ENCODE measurements around the gene KRT15.

KRT15 gene

DNA sequence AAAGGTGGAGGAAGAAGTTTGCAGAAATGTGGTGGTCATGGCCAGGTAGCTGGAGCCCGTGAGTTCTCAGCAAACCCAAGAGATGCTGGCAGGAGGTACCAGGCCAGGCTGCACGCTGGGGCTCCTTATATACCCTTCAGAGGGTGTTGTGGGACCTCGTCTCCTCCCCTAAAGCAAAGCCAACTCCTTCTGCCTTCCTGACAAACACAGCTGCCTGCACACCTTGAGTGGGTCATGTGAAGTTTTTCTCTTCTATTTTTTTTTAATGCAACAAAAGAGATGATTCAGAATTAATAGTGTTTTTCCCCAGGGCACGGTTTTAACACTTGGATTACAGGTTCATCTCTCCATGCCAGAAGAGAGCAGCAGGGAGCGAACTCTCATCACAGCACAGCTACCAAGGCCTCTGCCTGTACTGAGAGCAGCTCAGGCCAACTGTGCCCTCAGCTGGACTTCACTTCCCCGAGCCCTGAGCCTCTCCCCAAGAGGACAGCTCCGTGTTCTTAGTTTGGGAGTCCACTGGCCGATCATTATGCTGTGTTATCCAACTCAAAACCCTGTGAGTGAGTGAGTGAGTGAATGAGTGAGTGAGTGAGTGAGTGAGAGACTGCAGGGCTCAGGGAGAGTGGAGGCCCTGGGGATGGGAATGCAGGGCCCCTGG, at the start of gene KRT15:
Gene KRT15 (minus strand): TSS at position 102 of the 661 bp plus-strand sequence. CDS start 63 bp downstream, at position 39.
- no peak for DNase-seq (ENCODE audit: low read depth, low spot score)

- no peak for DNase-seq (ENCODE audit: low read depth, low spot score)
These were observed 48.6 kb upstream of the KRT15 start for GRCh38 chr17:41567317-41567716.

DNA sequence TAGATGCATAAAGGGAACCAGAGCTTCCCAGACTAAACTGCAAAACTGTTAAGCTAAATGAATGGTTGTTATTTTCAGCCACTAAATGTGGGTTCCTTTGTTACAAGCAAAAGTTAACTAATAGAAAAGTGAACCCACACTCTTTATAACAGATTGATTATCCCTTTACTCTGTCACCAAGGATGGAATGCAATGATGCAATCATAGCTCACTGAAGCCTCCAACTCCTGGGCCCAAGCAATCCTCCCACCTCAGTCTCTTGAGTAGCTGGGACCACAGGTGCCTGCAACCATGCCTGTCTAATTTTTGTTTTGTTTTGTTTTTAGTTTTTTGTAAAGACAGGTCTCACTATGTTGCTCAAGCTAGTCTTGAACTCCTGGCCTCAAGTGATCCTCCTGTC, 46.6 kb upstream of the KRT15 start:
- DNase-seq (ENCODE audit: low read depth, low spot score) = no peak

DNA sequence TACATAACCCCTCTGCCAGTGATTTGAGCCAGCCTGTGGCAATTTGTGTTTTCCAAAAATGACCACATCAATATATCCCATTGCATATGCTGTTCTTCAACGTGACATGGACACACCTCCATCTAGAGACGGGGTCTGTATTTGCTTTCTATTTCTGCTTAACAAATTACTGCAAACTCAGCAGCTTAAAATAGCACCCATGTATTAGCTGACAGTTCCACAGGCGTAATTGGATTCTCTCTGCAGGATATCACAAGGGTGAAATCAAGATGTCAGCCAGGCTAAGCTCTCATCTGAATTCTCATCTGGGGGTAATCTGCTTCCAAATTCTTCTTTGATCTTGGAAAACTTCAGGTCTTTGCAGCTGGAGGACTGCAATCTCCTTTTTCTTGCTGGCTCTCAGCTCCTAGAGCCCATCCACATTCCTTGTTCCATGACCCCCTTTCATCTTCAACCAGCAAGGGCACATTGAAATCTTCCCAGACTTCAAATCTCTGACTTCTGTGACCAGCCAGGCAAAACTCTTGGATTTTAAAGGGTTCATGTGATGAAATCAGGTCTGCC, 45.0 kb upstream of the KRT15 start:
- DNase-seq (ENCODE audit: low read depth, low spot score) = no peak

DNA sequence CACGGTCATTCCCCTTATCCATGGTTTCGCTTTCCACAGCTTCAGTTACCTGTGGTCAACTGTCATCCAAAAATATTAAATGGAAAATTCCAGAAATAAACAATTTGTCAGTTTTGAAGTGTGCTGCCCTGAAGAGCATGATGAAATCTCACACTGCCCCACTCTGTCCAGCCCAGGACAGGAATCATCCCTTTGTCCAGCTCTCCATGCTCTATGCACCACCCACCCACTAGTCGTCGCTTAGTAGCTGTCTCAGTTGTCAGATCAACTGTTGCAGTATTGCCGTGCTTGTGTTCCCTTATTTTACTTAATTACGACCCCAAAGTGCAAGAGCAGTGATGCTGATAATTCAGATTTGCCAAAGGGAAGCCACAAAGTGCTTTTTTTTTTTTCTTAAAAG, 42.9 kb upstream of the KRT15 start:
- DNase-seq (ENCODE audit: low read depth, low spot score) = no peak

GRCh38 chr17:41559548-41559947, 40.9 kb upstream of the KRT15 start:
- DNase-seq (ENCODE audit: low read depth, low spot score) = no peak

DNA sequence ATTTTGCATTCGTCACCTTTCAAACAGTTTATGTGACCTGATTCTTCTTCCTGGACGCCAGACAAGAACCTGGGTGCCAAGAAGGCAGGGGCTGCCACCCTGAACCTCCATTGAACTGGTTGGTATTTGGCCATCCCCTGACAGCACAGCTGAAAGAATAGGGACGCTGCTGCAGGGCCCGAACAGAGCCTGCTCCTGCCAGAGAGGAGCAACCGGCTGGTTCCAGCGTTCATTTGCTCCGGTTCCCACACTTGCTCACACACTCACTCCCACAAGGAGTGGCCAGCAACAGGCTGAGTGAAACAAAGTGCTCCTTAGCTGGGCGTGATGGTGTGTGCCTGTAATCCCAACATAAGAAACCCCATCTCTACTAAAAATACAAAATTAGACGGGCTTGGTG, 38.2 kb upstream of the KRT15 start:
- DNase-seq (ENCODE audit: low read depth, low spot score) = no peak

- DNase-seq (ENCODE audit: low read depth, low spot score) = no peak
These were observed 37.6 kb upstream of the KRT15 start for GRCh38 chr17:41556306-41556705.

- DNase-seq (ENCODE audit: low read depth, low spot score) = no peak
These were observed 36.6 kb upstream of the KRT15 start for GRCh38 chr17:41555105-41555887.

DNA sequence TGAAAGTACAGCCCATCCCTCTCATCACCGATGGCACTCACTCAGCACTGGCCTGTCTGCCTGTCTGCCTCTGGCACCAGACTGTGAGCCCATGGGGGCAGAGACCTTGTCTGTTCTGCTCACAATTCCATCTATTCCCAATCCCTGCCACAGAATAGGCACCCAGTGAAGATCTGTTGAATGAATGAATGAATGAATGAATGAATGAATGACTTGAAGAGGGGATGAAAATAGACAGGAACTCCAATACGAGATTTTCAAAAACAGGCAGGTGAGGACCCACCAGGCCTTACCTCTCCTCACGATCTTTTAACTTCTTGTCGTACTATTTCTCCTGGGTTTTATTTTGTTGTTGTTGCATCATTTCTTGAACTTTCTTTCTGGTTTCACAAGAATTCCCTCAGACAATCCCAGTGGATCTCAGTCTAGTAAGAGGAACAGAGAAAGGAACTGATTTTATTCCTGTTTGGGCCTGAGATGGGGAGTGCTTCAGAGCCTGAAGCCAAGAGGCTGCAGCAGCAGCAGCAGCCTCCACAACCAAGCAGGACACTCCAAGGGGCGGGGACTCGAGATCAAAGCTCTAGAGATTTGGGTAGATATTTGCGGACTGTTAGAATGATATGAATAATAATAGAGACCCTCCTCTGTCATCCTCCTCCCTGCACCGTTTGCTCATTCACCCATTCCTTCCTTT, 35.4 kb upstream of the KRT15 start:
- no peak for DNase-seq (ENCODE audit: low read depth, low spot score)

GRCh38 chr17:41553176-41553575, 34.5 kb upstream of the KRT15 start:
- no peak for DNase-seq (ENCODE audit: low read depth, low spot score)

DNA sequence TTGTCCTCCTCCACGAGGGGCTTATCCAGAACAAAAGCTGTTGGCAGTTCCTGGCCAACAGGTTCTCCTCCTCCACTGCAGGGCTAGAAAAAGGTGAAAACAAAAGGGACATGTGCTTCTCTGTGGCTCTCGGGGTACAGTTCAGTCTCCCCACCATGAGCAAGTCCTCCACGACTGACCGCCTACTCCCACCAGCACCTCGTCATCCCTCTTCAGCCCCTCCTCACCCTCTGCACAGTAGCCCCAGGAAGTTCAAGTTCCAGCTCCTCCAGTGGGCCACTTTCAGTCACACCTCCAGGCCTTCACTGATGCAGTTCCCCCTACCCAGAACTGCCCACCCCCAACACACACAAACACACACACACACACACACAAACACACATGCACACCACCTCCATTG, 33.8 kb upstream of the KRT15 start:
- no peak for DNase-seq (ENCODE audit: low read depth, low spot score)

DNA sequence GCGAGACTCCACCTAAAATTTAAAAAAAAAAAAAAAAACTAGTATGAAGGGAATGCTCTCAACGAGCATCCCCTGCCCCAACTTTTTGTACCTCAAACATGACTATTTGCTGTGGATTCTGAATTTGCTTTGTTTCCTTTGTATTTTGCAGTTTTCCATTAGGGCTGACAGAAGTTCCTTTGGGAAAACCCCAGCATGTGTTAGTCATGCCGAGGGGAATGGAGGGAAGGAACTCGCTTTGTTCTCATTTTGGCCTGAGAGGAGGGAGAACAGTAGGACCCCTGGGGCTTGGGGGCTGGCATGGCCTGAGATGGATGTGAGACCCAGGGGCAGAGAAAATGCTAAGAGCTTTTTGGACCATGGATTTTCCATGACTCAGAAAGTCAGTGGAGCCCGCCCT, 32.7 kb upstream of the KRT15 start:
- DNase-seq (ENCODE audit: low read depth, low spot score) = no peak

GRCh38 chr17:41549596-41550039, 30.9 kb upstream of the KRT15 start:
- DNase-seq (ENCODE audit: low read depth, low spot score) = no peak

DNA sequence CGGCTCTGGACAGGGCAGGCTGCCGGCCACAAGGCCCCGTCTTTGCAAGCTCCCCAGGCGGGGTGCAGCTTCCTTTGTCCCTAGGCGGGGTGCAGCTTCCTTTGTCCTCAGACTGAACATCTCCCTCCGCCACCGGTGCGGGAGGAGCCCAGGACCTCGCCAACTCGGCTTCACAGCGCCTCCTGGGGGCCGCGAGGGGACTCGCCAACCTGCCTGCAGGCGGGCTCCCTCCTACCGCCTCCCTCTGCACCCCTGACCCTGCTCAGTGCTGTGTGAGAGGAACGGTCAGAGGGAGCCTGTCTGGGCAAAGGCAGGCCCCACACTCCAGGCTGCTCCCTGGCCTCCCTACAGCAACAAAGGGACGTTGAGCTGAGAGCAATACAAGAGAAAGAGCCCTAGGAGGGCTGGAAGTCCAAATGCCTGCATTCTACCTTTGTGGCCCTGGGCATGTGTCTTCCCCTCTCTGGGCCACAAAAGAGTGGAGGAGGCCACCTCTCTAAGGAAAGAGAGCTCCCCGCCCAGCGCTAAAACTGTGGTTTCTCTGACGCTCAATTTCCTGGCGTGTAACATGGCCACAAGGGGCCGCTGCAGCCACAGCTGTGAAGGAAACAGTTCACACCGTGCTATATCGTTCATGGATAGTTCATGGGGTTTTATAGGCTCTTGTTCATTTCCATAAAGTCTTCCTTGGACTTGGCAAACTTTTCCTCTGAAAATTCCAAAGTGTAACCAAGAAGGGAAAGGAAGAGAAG, 30.3 kb upstream of the KRT15 start:
- DNase-seq (ENCODE audit: low read depth, low spot score) = peak; percentile 64

DNA sequence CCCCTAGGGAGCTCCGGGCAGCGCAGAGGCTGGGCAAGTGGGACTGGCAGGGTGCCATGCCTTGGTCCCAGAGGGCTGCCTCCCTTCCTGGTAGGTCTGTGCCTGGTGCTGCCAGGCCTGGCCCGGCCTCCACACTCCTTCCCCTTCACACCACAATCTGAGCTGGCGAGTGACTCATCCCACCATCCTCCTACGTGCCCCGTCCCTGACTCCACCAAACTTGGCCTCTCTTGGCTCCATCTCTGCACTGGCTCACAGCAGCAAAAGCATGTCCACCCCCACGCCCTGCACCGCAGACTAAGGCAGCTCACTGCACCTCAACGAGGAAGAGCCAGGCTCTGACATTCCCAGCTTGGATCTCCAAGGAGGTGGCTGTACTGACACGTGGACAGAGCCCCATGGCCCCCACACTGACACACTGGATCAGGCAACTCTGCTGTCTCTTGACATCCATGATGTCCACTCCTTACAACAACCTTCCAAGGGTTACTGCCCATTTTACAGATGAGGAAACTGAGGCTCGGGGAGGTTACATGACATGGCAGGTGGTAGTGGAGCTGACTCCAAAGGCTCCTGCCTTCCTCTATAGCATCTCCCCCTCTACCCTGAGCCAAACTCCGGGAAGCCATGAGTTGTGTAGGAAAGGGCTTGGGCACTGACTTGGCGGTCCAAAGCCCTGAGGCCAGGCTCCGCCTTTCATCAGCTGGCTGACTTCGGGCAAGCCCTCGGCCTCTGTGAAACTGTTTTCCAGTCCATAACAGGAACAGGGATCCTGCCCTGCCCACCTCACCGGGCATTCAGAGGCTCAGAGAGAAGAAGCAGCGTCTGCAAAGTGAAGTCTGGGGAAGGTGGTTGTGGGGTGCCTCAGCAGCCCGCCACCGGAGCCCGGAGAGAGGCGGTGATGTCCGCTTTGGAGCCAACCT, 29.5 kb upstream of the KRT15 start:
- DNase-seq (ENCODE audit: low read depth, low spot score) = no peak

DNA sequence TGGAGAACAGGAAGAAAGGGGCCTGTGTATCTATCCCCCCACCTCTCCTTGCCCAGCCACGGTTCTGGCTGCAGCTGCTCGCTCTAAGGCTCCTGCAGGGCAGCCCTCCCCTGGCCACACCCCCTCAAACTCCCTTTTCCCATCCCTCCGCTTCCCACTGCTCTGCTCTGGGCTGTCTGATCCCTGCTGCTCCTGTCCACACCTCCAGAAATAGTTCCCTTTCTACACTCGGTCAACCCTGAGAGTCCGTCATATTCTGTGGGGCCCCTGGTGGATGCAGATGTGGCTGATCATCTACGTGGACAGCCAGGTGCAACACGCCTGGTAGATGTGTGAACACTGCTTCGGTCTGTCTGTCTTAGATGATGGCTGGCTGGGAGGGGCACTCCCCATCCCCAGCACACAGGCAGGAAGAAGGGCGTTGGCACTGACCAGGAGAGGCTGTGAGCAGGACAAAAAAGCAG, 28.7 kb upstream of the KRT15 start:
- no peak for DNase-seq (ENCODE audit: low read depth, low spot score)

GRCh38 chr17:41546819-41547218, 28.1 kb upstream of the KRT15 start:
- no peak for DNase-seq (ENCODE audit: low read depth, low spot score)

DNA sequence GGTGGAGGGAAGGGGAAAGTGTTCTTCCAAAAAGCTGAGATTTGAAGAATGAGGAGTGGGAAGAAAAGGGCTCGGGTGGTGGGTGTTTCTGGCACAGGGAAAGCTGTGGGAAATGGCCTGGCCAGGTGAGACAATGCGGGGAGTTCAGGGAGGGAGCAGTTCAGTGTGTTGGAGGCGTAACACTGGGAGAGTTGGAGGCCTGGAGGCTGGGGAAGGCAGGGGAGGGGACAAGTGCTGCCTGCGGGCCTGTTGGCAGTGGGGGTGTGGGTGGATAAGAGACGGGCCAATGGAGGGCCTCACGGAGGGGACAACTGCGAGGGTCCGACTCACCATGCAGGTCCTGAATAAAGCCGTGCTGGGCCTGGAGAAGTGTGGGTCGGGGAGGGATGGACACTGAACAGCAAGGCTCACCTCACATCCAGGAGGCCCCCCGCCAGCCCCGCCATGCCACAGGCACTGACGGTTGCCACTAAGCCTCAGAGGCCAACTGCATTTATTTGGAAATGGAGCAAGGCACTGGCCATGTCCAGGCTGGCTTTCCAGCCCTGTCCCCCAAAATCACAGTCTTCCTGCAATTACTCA, 27.2 kb upstream of the KRT15 start:
- no peak for DNase-seq (ENCODE audit: low read depth, low spot score)

DNA sequence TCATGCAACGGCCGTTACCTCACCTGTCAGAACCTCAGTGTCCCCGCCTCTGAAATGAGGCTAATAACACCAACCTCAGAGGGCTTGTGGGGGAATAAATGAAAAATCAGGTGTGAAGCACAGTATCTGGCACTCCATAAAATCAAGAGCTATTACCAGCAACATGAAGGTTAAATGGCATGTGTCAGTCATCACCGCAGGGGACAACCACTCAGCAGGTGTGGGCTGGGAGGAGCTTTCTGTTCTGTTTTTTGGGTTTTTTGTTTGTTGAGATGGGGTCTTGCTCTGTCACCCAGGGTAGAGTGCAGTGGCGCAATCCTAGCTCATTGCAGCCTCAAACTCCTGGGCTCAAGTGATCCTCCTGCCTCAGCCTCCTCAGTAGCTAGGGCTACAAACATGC, 26.2 kb upstream of the KRT15 start:
- no peak for DNase-seq (ENCODE audit: low read depth, low spot score)
